Daoy (cell line): ENCODE data around the gene KBTBD2. TPM values are rescaled to one million over a fixed set of nuclear protein-coding genes. Genes with fewer than 3 reads are reported as not detected.
A peak's percentile ranks its signal among the peaks of the same experiment; 100 is the strongest.
"Not testable (repeated sequence)": the region's sequence is repeated elsewhere in the genome, so short reads cannot be mapped to it uniquely, and the experiment has no call there.

Source experiments
- DNase-seq: peaks from one replicate; pipeline ENCODE4 v3.0.0-alpha.2; 2015; ENCODE audit warnings: low read depth
- total RNA-seq: library from RNA; depleted of rRNA; stranded (reverse); fragments of >200 nt; shearing (Covaris generic); gene quantifications from 2 replicates; pipeline ENCODE4 v1.2.3, GENCODE V29; 2014

KBTBD2 gene
- total RNA-seq, 1 experiment from 2014 or later: 57.9 TPM

GRCh38 chr7:32893207-32893524 lies 1.6 kb upstream of the KBTBD2 start:
- DNase-seq: no peak

- DNase-seq: peak; percentile 75
Measured at GRCh38 chr7:32892521-32893206, 1.1 kb upstream of the KBTBD2 start.

GRCh38 chr7:32891800-32892520 lies 400 bp upstream of the KBTBD2 start:
- peak; percentile 100 for DNase-seq

- no peak for DNase-seq
Measured at GRCh38 chr7:32890793-32891042, 842 bp downstream of the KBTBD2 start.

GRCh38 chr7:32890010-32890792 lies 1.4 kb downstream of the KBTBD2 start:
- DNase-seq: peak; percentile 67

- DNase-seq: no peak
Measured at GRCh38 chr7:32888505-32888904, 3.1 kb downstream of the KBTBD2 start.

- no peak for DNase-seq
Measured at GRCh38 chr7:32887395-32887794, 4.2 kb downstream of the KBTBD2 start.

- no peak for DNase-seq
Measured at GRCh38 chr7:32881074-32881982, 10.2 kb downstream of the KBTBD2 start.

GRCh38 chr7:32879460-32879859 lies 12.1 kb downstream of the KBTBD2 start:
- DNase-seq: no peak

GRCh38 chr7:32878023-32878422 lies 13.5 kb downstream of the KBTBD2 start:
- DNase-seq: not testable (repeated sequence)

GRCh38 chr7:32872421-32872820 lies 19.1 kb downstream of the KBTBD2 start:
- no peak for DNase-seq

- no peak for DNase-seq
Measured at GRCh38 chr7:32871624-32872371, 19.8 kb downstream of the KBTBD2 start.

GRCh38 chr7:32870298-32870697 lies 21.3 kb downstream of the KBTBD2 start:
- DNase-seq: no peak

- no peak for DNase-seq
Measured at GRCh38 chr7:32869716-32870115, 21.8 kb downstream of the KBTBD2 start.

GRCh38 chr7:32868116-32868515 lies 23.4 kb downstream of the KBTBD2 start:
- DNase-seq: no peak

- DNase-seq: no peak
Measured at GRCh38 chr7:32865448-32866030, 26.0 kb downstream of the KBTBD2 start.

- not testable (repeated sequence) for DNase-seq
Measured at GRCh38 chr7:32863872-32864271, 27.7 kb downstream of the KBTBD2 start.

GRCh38 chr7:32860090-32860489 lies 31.5 kb downstream of the KBTBD2 start:
- DNase-seq: no peak

GRCh38 chr7:32858648-32859047 lies 32.9 kb downstream of the KBTBD2 start:
- no peak for DNase-seq

- not testable (repeated sequence) for DNase-seq
Measured at GRCh38 chr7:32857063-32857462, 34.5 kb downstream of the KBTBD2 start.
